Astrocyte (in vitro differentiated cells and primary cell): Measurements from ENCODE around the gene TEDDM1. TPM values are rescaled to one million over a fixed set of nuclear protein-coding genes. Genes with fewer than 3 reads are reported as not detected.

ENCODE experiments used
- DNase-seq: peaks from one replicate; pipeline ENCODE4 v3.0.0-alpha.2; 2010; ENCODE audit warnings: low read depth
- FAIRE-seq: peaks from 2 replicates; lab custom pipeline; 2011; peaks lifted over from hg19 to GRCh38; lab: Jason Lieb, UNC
- H2AFZ ChIP-seq: 2 replicates; pipeline ENCODE4 v1.6.0; 2012; ENCODE audit warnings: low read depth, low read length, inconsistent platforms
- H3K27ac ChIP-seq: 2 replicates; pipeline ENCODE4 v1.5.1; 2011; ENCODE audit warnings: low read depth, low read length, inconsistent platforms
- H3K27me3 ChIP-seq: 2 replicates; pipeline ENCODE4 v1.6.0; 2011; ENCODE audit warnings: low read length, inconsistent platforms; ENCODE audit not compliant: insufficient read depth
- H3K36me3 ChIP-seq: 2 replicates; pipeline ENCODE4 v1.5.1; 2011; ENCODE audit warnings: low read length, inconsistent platforms; ENCODE audit not compliant: insufficient read depth
- H3K4me1 ChIP-seq: 2 replicates; pipeline ENCODE4 v1.5.1; 2011; ENCODE audit warnings: low read length, inconsistent platforms; ENCODE audit not compliant: insufficient read depth
- H3K4me2 ChIP-seq: 2 replicates; pipeline ENCODE4 v1.6.0; 2012; ENCODE audit warnings: low read length, inconsistent platforms
- H3K4me3 ChIP-seq: 2 replicates; pipeline ENCODE4 v1.5.1; 2011; ENCODE audit warnings: low read depth, mild to moderate bottlenecking, low read length, inconsistent platforms; ENCODE audit not compliant: insufficient read depth
- H3K79me2 ChIP-seq: 2 replicates; pipeline ENCODE4 v1.6.0; 2012; ENCODE audit warnings: mild to moderate bottlenecking, low read length, inconsistent platforms; ENCODE audit not compliant: insufficient read depth
- H3K9ac ChIP-seq: 2 replicates; pipeline ENCODE4 v1.6.0; 2012; ENCODE audit warnings: mild to moderate bottlenecking, low read length, inconsistent platforms
- H3K9me3 ChIP-seq: 2 replicates; pipeline ENCODE4 v1.5.1; 2012; ENCODE audit warnings: low read depth, mild to moderate bottlenecking, low read length, inconsistent platforms; ENCODE audit not compliant: insufficient read depth
- H4K20me1 ChIP-seq: 2 replicates; pipeline ENCODE4 v1.6.0; 2012; ENCODE audit warnings: low read length, inconsistent platforms; ENCODE audit not compliant: insufficient read depth
- H3K27ac Mint-ChIP-seq: one replicate; pipeline ENCODE4 v1.8.0; 2021; ENCODE audit warnings: mild to moderate bottlenecking, mixed read lengths; ENCODE audit not compliant: unreplicated experiment
- H3K27me3 Mint-ChIP-seq: one replicate; pipeline ENCODE4 v1.8.0; 2021; ENCODE audit warnings: low read depth, mixed read lengths; ENCODE audit not compliant: unreplicated experiment
- H3K36me3 Mint-ChIP-seq: one replicate; pipeline ENCODE4 v1.8.0; 2021; ENCODE audit warnings: low read depth, mixed read lengths; ENCODE audit not compliant: unreplicated experiment
- H3K4me1 Mint-ChIP-seq: one replicate; pipeline ENCODE4 v1.8.0; 2021; ENCODE audit warnings: low read depth, mixed read lengths; ENCODE audit not compliant: unreplicated experiment
- H3K4me3 Mint-ChIP-seq: one replicate; pipeline ENCODE4 v1.8.0; 2021; ENCODE audit warnings: mild to moderate bottlenecking, moderate library complexity, mixed read lengths; ENCODE audit not compliant: unreplicated experiment
- H3K9me3 Mint-ChIP-seq: one replicate; pipeline ENCODE4 v1.8.0; 2021; ENCODE audit warnings: mild to moderate bottlenecking, mixed read lengths; ENCODE audit not compliant: unreplicated experiment
- CTCF ChIP-seq: IDR thresholded peaks from 2 replicates; pipeline ENCODE4 v1.5.1; 2011; ENCODE audit warnings: low read depth, mild to moderate bottlenecking, inconsistent platforms, low read length, moderate library complexity; ENCODE audit not compliant: insufficient read depth
- EZH2 ChIP-seq: IDR thresholded peaks from 2 replicates; pipeline ENCODE4 v1.6.1; 2012; ENCODE audit warnings: mild to moderate bottlenecking, low read length, inconsistent platforms; ENCODE audit not compliant: insufficient read depth
- total RNA-seq: library from RNA; stranded (reverse); gene quantifications from 2 replicates; pipeline ENCODE4 v1.2.1, GENCODE V29; 2021

The TEDDM1 gene
- total RNA-seq, 1 donor from 2014 or later: not detected

- FAIRE-seq: no peak
- TF ChIP-seq EZH2: no peak
- no peak for TF ChIP-seq CTCF
Measured at GRCh38 chr1:182392050-182393028, 8.1 kb downstream of the TEDDM1 start.

GRCh38 chr1:182391362-182392049 lies 9.0 kb downstream of the TEDDM1 start, which contains the start of gene GLUL:
GLUL (minus strand) TSS chr1:182391790; CDS start chr1:182388737, 3,053 bp downstream.
- FAIRE-seq: no peak
- H3K4me1 Mint-ChIP-seq: peaks cover 8% of the 10 kb centered on the region

More at GRCh38 chr1:182392050-182393028, 8.1 kb downstream of the TEDDM1 start:
- peaks cover 8% of the 10 kb centered on the region for H3K36me3 ChIP-seq
- peak overlapping the region; percentile 70 for H3K4me3 ChIP-seq
- peak overlapping the region; percentile 83 for H3K4me3 Mint-ChIP-seq
- no peaks in the 10 kb centered on the region for H3K9me3 Mint-ChIP-seq
- peaks cover 34% of the 10 kb centered on the region for H4K20me1 ChIP-seq
- peak overlapping the region; percentile 98 for H3K4me2 ChIP-seq
- H3K27me3 ChIP-seq: no peaks in the 10 kb centered on the region
- peaks cover 2% of the 10 kb centered on the region for H3K27me3 Mint-ChIP-seq
- peaks cover 10% of the 10 kb centered on the region for H3K4me1 ChIP-seq
- peak overlapping the region; percentile 90 for H3K9ac ChIP-seq
- peaks cover 15% of the 10 kb centered on the region for H3K4me1 Mint-ChIP-seq
- H3K79me2 ChIP-seq: peaks cover 39% of the 10 kb centered on the region
- H3K27ac ChIP-seq: peak overlapping the region; percentile 85
- peak overlapping the region; percentile 87 for H2AFZ ChIP-seq
- H3K27ac Mint-ChIP-seq: peak overlapping the region; percentile 75
- DNase-seq: peak; percentile 9
- no peaks in the 10 kb centered on the region for H3K9me3 ChIP-seq
- peaks cover 2% of the 10 kb centered on the region for H3K36me3 Mint-ChIP-seq

More at GRCh38 chr1:182391362-182392049, 9.0 kb downstream of the TEDDM1 start, which contains the start of gene GLUL:
- H3K4me1 ChIP-seq: peaks cover 8% of the 10 kb centered on the region
- H3K4me2 ChIP-seq: peak within 1 kb of the TSS; percentile 98
- peaks cover 39% of the 10 kb centered on the region for H3K79me2 ChIP-seq
- H3K4me3 ChIP-seq: peak within 1 kb of the TSS; percentile 70
- TF ChIP-seq EZH2 (no peak), CTCF (no peak)
- peak; percentile 78 for DNase-seq
- H2AFZ ChIP-seq: peak within 1 kb of the TSS; percentile 87
- no peaks in the 10 kb centered on the region for H3K9me3 ChIP-seq
- peak within 1 kb of the TSS; percentile 85 for H3K27ac ChIP-seq
- Mint-ChIP-seq H3K27ac (peak within 1 kb of the TSS; percentile 77), H3K9me3 (no peaks in the 10 kb centered on the region), H3K4me3 (peak within 1 kb of the TSS; percentile 99), H3K36me3 (peaks cover 9% of the 10 kb centered on the region), H3K27me3 (peaks cover 2% of the 10 kb centered on the region)
- H3K36me3 ChIP-seq: peaks cover 15% of the 10 kb centered on the region
- peaks cover 41% of the 10 kb centered on the region for H4K20me1 ChIP-seq
- H3K9ac ChIP-seq: peak within 1 kb of the TSS; percentile 90
- no peaks in the 10 kb centered on the region for H3K27me3 ChIP-seq
